Endothelial cell of umbilical vein (primary cell): ENCODE results near the gene MORN5. TPM values are rescaled to one million over a fixed set of nuclear protein-coding genes. Genes with fewer than 3 reads are reported as not detected.

ENCODE experiments used
- BruUV-seq: library from RNA; stranded (reverse); fragments of 400-500 nt; replicated peaks from 2 replicates; lab custom pipeline; 2021; lab: Mats Ljungman, UMichigan
- CTCF ChIA-PET: fragments of 300-600, 350-600 bp; sonication (Branson Sonifier 250); formaldehyde crosslinking; loops from one replicate; lab custom pipeline; 2021; ENCODE audit warnings: antibody characterized with exemption, inconsistent platforms; lab: Charles Lee
- POLR2A ChIA-PET: fragments of 300-600, 350-600 bp; sonication (Branson Sonifier 250); formaldehyde crosslinking; loops from one replicate; lab custom pipeline; 2021; ENCODE audit warnings: antibody characterized with exemption, inconsistent platforms; lab: Charles Lee
- DNase-seq: peaks from one replicate; pipeline ENCODE4 v3.0.0-alpha.2; 2011; ENCODE audit warnings: low read depth, low spot score
- FAIRE-seq: peaks from 2 replicates; lab custom pipeline; 2011; peaks lifted over from hg19 to GRCh38; lab: Jason Lieb, UNC
- H2AFZ ChIP-seq: 2 replicates; pipeline ENCODE4 v1.6.0; 2012; ENCODE audit warnings: low read depth, low read length, control low read depth, inconsistent platforms
- H3K27ac ChIP-seq: 2 replicates; pipeline ENCODE4 v1.5.1; 2011; ENCODE audit warnings: low read depth, mild to moderate bottlenecking, control low read depth, low read length, moderate library complexity; ENCODE audit not compliant: insufficient read depth
- H3K27me3 ChIP-seq, 2 experiments: 2 replicates each; pipeline versions ENCODE4 v1.6.0 to v1.6.1; 2011; ENCODE audit warnings: low read length in 2 of 2, mixed read lengths in 1 of 2; ENCODE audit not compliant: control insufficient read depth in 2 of 2, insufficient read depth in 2 of 2
- H3K36me3 ChIP-seq, 2 experiments: 2 replicates in 1 of 2; 3 replicates in 1 of 2; pipeline ENCODE4 v1.5.1; 2011; ENCODE audit warnings: low read length in 2 of 2, mild to moderate bottlenecking in 1 of 2, moderate library complexity in 1 of 2; ENCODE audit not compliant: control insufficient read depth in 2 of 2, insufficient read depth in 2 of 2; ENCODE audit errors: extremely low read depth in 1 of 2
- H3K4me1 ChIP-seq: 3 replicates; pipeline ENCODE4 v1.5.1; 2011; ENCODE audit warnings: mild to moderate bottlenecking, low read length; ENCODE audit not compliant: control insufficient read depth, insufficient read depth; ENCODE audit errors: extremely low read depth
- H3K4me2 ChIP-seq: 2 replicates; pipeline ENCODE4 v1.6.1; 2011; ENCODE audit warnings: low read length, control low read depth, mixed read lengths; ENCODE audit not compliant: insufficient read depth
- H3K4me3 ChIP-seq, 3 experiments: fragments of 200-600 bp in 1 of 3; sonication (generic), shearing (Covaris generic) in 1 of 3; replicated peaks in 1 of 3; 2 replicates each; pipeline ENCODE4 v1.5.1; 2011 to 2016; ENCODE audit warnings: control low read depth in 3 of 3, low read length in 3 of 3, mild to moderate bottlenecking in 2 of 3, inconsistent platforms in 1 of 3, low read depth in 1 of 3, moderate library complexity in 1 of 3; ENCODE audit not compliant: insufficient read depth in 1 of 3
- H3K79me2 ChIP-seq: 2 replicates; pipeline ENCODE4 v1.6.0; 2012; ENCODE audit warnings: low read length, inconsistent platforms; ENCODE audit not compliant: control insufficient read depth, insufficient read depth
- H3K9ac ChIP-seq: replicated peaks from 2 replicates; pipeline ENCODE3; 2011; ENCODE audit warnings: low read length, control low read depth; ENCODE audit not compliant: insufficient read depth; ENCODE audit errors: extremely low read depth
- H3K9me1 ChIP-seq: replicated peaks from 3 replicates; pipeline ENCODE4 v1.6.0; 2011; ENCODE audit warnings: mild to moderate bottlenecking, low read length; ENCODE audit not compliant: control insufficient read depth, insufficient read depth; ENCODE audit errors: extremely low read depth
- H3K9me3 ChIP-seq: replicated peaks from 2 replicates; pipeline ENCODE4 v1.5.1; 2012; ENCODE audit warnings: low read length, inconsistent platforms; ENCODE audit not compliant: control insufficient read depth, insufficient read depth
- H4K20me1 ChIP-seq: replicated peaks from 2 replicates; pipeline ENCODE3; 2011; ENCODE audit warnings: mild to moderate bottlenecking, low read length; ENCODE audit not compliant: control insufficient read depth, insufficient read depth; ENCODE audit errors: extremely low read depth
- FOS ChIP-seq: IDR thresholded peaks from 2 replicates; pipeline ENCODE4 v1.6.1; 2011; ENCODE audit warnings: mild to moderate bottlenecking, low read length, moderate library complexity, borderline replicate concordance; ENCODE audit not compliant: insufficient read depth
- GATA2 ChIP-seq: IDR thresholded peaks from 2 replicates; pipeline ENCODE4 v1.7.0; 2011; ENCODE audit warnings: low read depth, mild to moderate bottlenecking, moderate library complexity, mixed read lengths, low read length; ENCODE audit not compliant: insufficient read length, insufficient read depth
- JUN ChIP-seq: IDR thresholded peaks from 2 replicates; pipeline ENCODE4 v1.6.1; 2011; ENCODE audit warnings: borderline replicate concordance, low read depth; ENCODE audit not compliant: insufficient read length, insufficient read depth
- MAX ChIP-seq: IDR thresholded peaks from 2 replicates; pipeline ENCODE4 v1.6.1; 2011; ENCODE audit not compliant: insufficient read depth, insufficient read length
- MYC ChIP-seq: IDR thresholded peaks from one replicate; pipeline ENCODE4 v1.6.1; 2011; ENCODE audit warnings: mild to moderate bottlenecking, low read depth, low read length
- POLR2A ChIP-seq: IDR thresholded peaks from 2 replicates; pipeline ENCODE4 v1.6.1; 2012; ENCODE audit warnings: low read depth, mild to moderate bottlenecking, control low read depth, low read length
- POLR2AphosphoS5 ChIP-seq: IDR thresholded peaks from 2 replicates; pipeline ENCODE4 v1.6.1; 2012; ENCODE audit warnings: low read depth, mild to moderate bottlenecking, control low read depth, low read length, moderate library complexity; ENCODE audit not compliant: insufficient read depth
- dilution Hi-C: fragments of 300-500 bp; cut with MboI; formaldehyde crosslinking; loops from one replicate; pipeline ENCODE4 v1.15.0; 2019; ENCODE audit warnings: low sequenced_read_pairs; ENCODE audit not compliant: extremely low pct_ligation_motif_present
- intact Hi-C: fragments of 100-400 bp; cut with micrococcal nuclease; formaldehyde crosslinking; loops from one replicate; pipeline ENCODE4 v1.10.0; 2022
- polyA plus RNA-seq, 4 experiments: library from polyadenylated mRNA; depleted of rRNA in 3 of 4; stranded (reverse) in 3 of 4; unstranded in 1 of 4; fragments of >200 nt; gene quantifications; 2 replicates each; pipeline versions ENCODE4 v1.2.1 to v1.2.3, GENCODE V29; 2011 to 2012; ENCODE audit warnings: missing spikeins in 1 of 4
- total RNA-seq: library from RNA; stranded (reverse); gene quantifications from 2 replicates; pipeline ENCODE4 v1.2.3, GENCODE V29; 2021

The MORN5 gene
- total and polyA plus RNA-seq, 2 donors (not counting 3 experiments of a cell fraction or from before 2014, with no cell fraction given), result not detected

- dilution Hi-C loops, result loop anchor here (25.0 kb wide), 1 partner anchor 244 kb away; the partner anchor contains the start of gene PTGS1
- H3K4me1 ChIP-seq, result no peaks in the 10 kb centered on the region
- intact Hi-C loops, result no loop called here
- ChIA-PET POLR2A (interaction anchor here (0.6 kb wide), 1 partner anchor 136 kb away, joined by 3 read pairs; no protein-coding TSS in a partner anchor), CTCF (interaction anchor here (9.4 to 14.3 kb wide), 2 partner anchors 21 to 231 kb away, joined by 331 to 576 read pairs; no protein-coding TSS in a partner anchor)
- H3K4me3 ChIP-seq, result no peak overlapping the region
- TF ChIP-seq MAX (no peak), FOS (no peak), POLR2A (no peak), GATA2 (no peak), POLR2AphosphoS5 (no peak), JUN (no peak), MYC (no peak)
- no TSS peak for BruUV-seq
- H3K4me2 ChIP-seq, result no peak overlapping the region
- H4K20me1 ChIP-seq, result no peaks in the 10 kb centered on the region
- H3K27me3 ChIP-seq, result peaks cover 0 to 5% of the 10 kb centered on the region in 2 experiments
- no peaks in the 10 kb centered on the region for H3K79me2 ChIP-seq
- no peaks in the 10 kb centered on the region for H3K36me3 ChIP-seq
- no peak for FAIRE-seq
- no peak overlapping the region for H3K9ac ChIP-seq
- no peak overlapping the region for H3K27ac ChIP-seq
- no peak for DNase-seq
- no peak overlapping the region for H2AFZ ChIP-seq
- no peaks in the 10 kb centered on the region for H3K9me3 ChIP-seq
- H3K9me1 ChIP-seq, result no peaks in the 10 kb centered on the region
Measured at GRCh38 chr9:122118343-122119165, 41.2 kb upstream of the MORN5 start.
